ENCODE results near the gene NKX2-4. TPM values are rescaled to one million over a fixed set of nuclear protein-coding genes. Genes with fewer than 3 reads are reported as not detected.
"Not testable (repeated sequence)": the region's sequence is repeated elsewhere in the genome, so short reads cannot be mapped to it uniquely, and the experiment has no call there.

The NKX2-4 gene
- total RNA-seq, 1 donor from 2014 or later: not detected

DNA sequence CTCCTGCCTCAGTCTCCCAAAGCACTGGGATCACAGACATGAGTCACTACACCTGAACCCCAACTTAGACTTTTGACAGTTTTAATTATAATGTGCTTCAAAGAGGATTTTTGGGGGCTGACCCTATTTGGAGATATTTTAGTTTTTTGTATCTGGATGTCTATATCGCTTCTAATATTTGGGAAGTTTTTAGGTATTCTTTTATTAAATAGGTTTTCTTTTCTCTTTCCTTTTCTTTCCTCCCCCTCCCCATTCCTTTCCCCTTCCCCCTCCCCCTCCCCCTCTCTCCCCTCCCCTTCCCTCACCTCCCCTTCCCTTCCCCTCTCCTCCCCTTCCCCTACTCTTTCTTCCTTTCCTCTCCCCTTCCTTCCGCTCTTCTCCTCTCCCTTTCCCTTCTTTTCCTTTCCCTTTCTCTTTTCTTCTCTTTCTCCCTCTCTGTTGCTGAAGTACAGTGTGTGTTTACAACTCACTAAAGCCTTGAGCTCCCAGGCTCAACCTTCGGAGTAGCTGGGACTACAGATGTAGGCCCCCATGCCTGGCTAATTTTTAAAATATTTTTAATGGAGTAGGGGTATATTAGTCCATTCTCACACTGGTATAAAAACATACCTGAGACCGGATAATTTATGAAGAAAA lies 24.4 kb upstream of the NKX2-4 start:
- H3K4me3 ChIP-seq: no peak overlapping the region
- intact Hi-C loops (cut with DNase I): no loop called here
- H3K27me3 ChIP-seq: no peaks in the 10 kb centered on the region
- H3K27ac ChIP-seq: no peak overlapping the region
- TF ChIP-seq POLR2AphosphoS5 (IDR thresholded peaks at IDR 0.05; ENCODE audit: insufficient read depth in 1 of 2, low read depth in 1 of 2) (no peak), POLR2A (IDR thresholded peaks at IDR 0.05) (no peak), CTCF (IDR thresholded peaks at IDR 0.05) (no peak)
- H3K4me1 ChIP-seq: no peaks in the 10 kb centered on the region
- no peak for DNase-seq (ENCODE audit: extremely low spot score in 2 of 2)
- H3K9me3 ChIP-seq: peaks cover 6% of the 10 kb centered on the region
- H3K36me3 ChIP-seq: no peaks in the 10 kb centered on the region

- H3K36me3 ChIP-seq; DNase-seq (ENCODE audit: extremely low spot score in 2 of 2); intact Hi-C loops (cut with DNase I); H3K4me1 ChIP-seq; H3K4me3 ChIP-seq; H3K27me3 ChIP-seq; H3K27ac ChIP-seq; H3K9me3 ChIP-seq: not testable (repeated sequence)
Observed at GRCh38 chr20:21419147-21419546, 21.8 kb upstream of the NKX2-4 start.

DNA sequence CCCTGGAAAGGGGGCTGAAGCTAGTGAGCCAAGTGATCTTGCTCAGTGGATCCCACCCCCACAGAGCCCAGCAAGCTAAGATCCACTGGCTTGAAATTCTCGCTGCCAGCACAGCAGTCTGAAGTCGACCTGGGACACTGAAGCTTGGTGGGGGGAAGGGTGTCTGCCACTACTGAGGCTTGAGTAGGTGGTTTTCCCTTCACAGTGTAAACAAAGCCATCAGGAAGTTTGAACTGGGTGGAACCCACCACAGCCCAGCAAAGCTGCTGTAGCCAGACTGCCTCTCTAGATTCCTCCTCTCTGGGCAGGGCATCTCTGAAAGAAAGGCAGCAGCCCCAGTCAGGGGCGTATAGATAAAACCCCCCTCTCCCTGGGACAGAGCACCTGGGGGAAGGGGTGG lies 16.7 kb upstream of the NKX2-4 start:
- H3K27ac ChIP-seq; H3K4me3 ChIP-seq; intact Hi-C loops (cut with DNase I); H3K4me1 ChIP-seq; H3K9me3 ChIP-seq; H3K36me3 ChIP-seq; DNase-seq (ENCODE audit: extremely low spot score in 2 of 2); H3K27me3 ChIP-seq: not testable (repeated sequence)

DNA sequence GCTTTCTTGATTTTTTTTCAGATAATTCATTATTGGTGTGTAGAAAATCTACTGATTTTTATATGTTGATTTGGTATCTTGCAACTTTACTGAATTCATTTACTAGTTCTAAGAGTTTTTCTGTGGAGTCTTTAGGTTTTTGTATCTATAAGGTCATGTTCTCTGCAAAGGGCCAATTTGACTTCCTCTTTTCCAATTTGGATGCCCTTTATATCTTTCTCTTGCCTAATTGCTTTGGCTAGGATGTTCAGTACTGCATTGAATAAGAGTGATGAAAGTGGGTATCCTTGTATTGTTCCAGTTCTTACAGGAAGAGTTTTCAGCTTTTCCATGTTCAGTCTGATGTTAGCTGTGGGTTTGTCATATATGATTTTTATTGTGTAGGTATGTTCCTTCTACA lies 14.4 kb upstream of the NKX2-4 start:
- Histone ChIP-seq H3K36me3 (no peaks in the 10 kb centered on the region), H3K4me1 (no peaks in the 10 kb centered on the region), H3K4me3 (no peak overlapping the region), H3K9me3 (no peaks in the 10 kb centered on the region), H3K27ac (no peak overlapping the region), H3K27me3 (no peaks in the 10 kb centered on the region)
- DNase-seq (ENCODE audit: extremely low spot score in 2 of 2): no peak
- intact Hi-C loops (cut with DNase I): no loop called here
- TF ChIP-seq POLR2A (IDR thresholded peaks at IDR 0.05) (no peak), CTCF (IDR thresholded peaks at IDR 0.05) (no peak), POLR2AphosphoS5 (IDR thresholded peaks at IDR 0.05; ENCODE audit: insufficient read depth in 1 of 2, low read depth in 1 of 2) (no peak)

DNA sequence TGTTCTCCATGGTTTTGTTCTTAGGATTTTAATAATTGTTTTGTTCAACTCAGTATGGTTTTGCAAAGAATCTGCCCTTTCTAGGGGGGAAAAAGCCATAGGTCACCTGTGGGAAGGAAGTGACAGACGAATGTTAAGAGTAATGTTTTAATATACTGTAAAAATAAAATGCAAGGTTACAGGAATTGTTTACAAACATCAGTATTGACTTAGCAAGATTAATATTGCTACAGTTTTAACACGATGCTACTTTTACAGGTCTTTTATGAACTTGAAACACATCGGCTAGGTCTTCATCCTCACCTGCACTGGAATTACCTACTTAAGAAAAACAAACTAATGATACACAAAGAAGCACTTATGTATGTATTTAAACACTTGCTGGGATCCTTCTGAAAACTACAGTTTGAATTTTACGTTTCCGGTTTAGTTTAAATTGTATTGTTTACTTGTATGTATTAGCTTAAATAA lies 1.7 kb upstream of the NKX2-4 start:
- H3K4me3 ChIP-seq: no peak overlapping the region

More for the DNA sequence above, 1.7 kb upstream of the NKX2-4 start:
- no peak for DNase-seq (ENCODE audit: extremely low spot score in 2 of 2)
- H3K36me3 ChIP-seq: no peaks in the 10 kb centered on the region
- no peaks in the 10 kb centered on the region for H3K4me1 ChIP-seq
- no peak overlapping the region for H3K27ac ChIP-seq
- TF ChIP-seq CTCF (IDR thresholded peaks at IDR 0.05) (no peak), POLR2A (IDR thresholded peaks at IDR 0.05) (no peak), POLR2AphosphoS5 (IDR thresholded peaks at IDR 0.05; ENCODE audit: insufficient read depth in 1 of 2, low read depth in 1 of 2) (no peak)
- intact Hi-C loops (cut with DNase I): no loop called here
- no peaks in the 10 kb centered on the region for H3K9me3 ChIP-seq
- peaks cover 24% of the 10 kb centered on the region for H3K27me3 ChIP-seq

Data from vagina (tissue), 2 donors.